ENCODE data around the gene DIS3.
"Not testable (repeated sequence)": the region's sequence is repeated elsewhere in the genome, so short reads cannot be mapped to it uniquely, and the experiment has no call there.

The DIS3 gene

GRCh38 chr13:72808917-72809500 is 27.3 kb upstream of the DIS3 start:
- DNase-seq (ENCODE audit: low spot score) = peak; percentile 5
- ChIA-PET CTCF (interaction anchor here (0.6 to 1.1 kb wide), 5 partner anchors 20 to 531 kb away, joined by 3 to 5 read pairs (median 4); no protein-coding TSS in a partner anchor), POLR2A (ENCODE audit: low non-redundant PET) (no interaction called here)
- TF ChIP-seq CTCF (conservative IDR thresholded peaks at IDR 0.05; ENCODE audit: low read depth) = peak; percentile 55; the same call in 1 of the 2 replicates
- H3K27ac ChIP-seq = no peak overlapping the region

GRCh38 chr13:72806514-72806913 is 24.8 kb upstream of the DIS3 start:
- H3K27ac ChIP-seq; CTCF ChIA-PET; POLR2A ChIA-PET (ENCODE audit: low non-redundant PET); DNase-seq (ENCODE audit: low spot score): not testable (repeated sequence)

DNA sequence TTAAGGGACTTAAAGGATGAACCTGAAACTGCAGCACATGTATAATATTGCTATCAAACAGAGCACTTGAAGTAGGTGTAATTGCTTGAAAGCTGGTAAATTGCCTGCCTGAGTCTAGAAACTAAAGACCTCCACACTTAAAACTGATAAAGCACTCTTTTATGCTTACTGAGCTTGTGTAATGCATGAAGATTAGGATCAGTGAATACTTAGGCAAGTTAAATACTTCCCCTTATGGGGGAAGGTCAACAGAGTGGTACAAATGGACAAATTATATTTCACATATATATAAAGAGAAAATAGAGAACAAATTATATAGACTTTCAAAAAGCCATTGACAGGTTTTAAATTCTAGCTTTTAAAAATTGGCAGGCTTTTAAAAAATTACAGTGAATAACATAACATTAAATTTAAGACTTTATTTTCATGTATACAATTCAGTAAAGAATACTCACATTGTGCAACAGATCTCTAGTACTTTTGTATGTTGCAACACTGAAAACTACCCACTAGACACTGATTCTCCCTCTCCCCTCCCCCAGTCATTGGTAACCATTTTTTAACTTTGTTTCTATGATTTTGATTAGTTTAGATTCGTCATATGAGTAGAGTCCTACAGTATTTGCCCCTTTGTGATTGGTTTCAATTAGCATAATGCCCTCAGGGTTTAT is 24.1 kb upstream of the DIS3 start:
- H3K27ac ChIP-seq = no peak overlapping the region
- TF ChIP-seq CTCF (conservative IDR thresholded peaks at IDR 0.05; ENCODE audit: low read depth) = no peak
- CTCF ChIA-PET = no interaction called here
- no peak for DNase-seq (ENCODE audit: low spot score)
- POLR2A ChIA-PET (ENCODE audit: low non-redundant PET) = no interaction called here

DNA sequence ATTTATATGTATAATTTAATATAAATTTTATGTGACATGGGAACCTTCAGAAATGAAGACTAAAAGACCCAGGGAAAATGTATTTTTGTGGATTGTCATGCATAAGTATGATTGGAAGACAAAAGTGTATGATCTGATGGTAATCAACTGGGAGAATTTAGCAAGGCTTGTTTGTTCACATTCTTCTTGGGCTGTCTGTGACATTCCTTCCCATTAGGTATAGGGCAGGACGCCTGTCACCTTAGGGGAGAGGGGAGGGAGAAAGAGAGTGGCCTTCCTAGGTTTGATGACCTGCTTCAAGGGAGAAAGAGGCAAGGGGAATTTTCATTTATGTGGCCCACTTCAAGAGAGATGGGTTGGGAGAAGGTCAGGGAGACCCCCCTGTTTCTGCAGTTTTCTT is 22.6 kb upstream of the DIS3 start:
- no peak overlapping the region for H3K27ac ChIP-seq
- DNase-seq (ENCODE audit: low spot score) = no peak
- no peak for TF ChIP-seq CTCF (conservative IDR thresholded peaks at IDR 0.05; ENCODE audit: low read depth)
- ChIA-PET POLR2A (ENCODE audit: low non-redundant PET) (no interaction called here), CTCF (interaction anchor here (0.7 kb wide), 1 partner anchor 675 kb away, joined by 3 read pairs; no protein-coding TSS in a partner anchor)

GRCh38 chr13:72798817-72799216 is 17.1 kb upstream of the DIS3 start:
- no peak for DNase-seq (ENCODE audit: low spot score)
- ChIA-PET CTCF (interaction anchor here (0.7 kb wide), 1 partner anchor 596 kb away, joined by 3 read pairs; no protein-coding TSS in a partner anchor), POLR2A (ENCODE audit: low non-redundant PET) (no interaction called here)
- TF ChIP-seq CTCF (conservative IDR thresholded peaks at IDR 0.05; ENCODE audit: low read depth) = no peak
- H3K27ac ChIP-seq = no peak overlapping the region

- CTCF ChIA-PET = interaction anchor here (0.6 kb wide), 1 partner anchor 110 kb away, joined by 5 read pairs; no protein-coding TSS in a partner anchor
- no peak overlapping the region for H3K27ac ChIP-seq
- TF ChIP-seq CTCF (conservative IDR thresholded peaks at IDR 0.05; ENCODE audit: low read depth) = no peak
- POLR2A ChIA-PET (ENCODE audit: low non-redundant PET) = no interaction called here
- no peak for DNase-seq (ENCODE audit: low spot score)
Observed at GRCh38 chr13:72792640-72793039, 10.9 kb upstream of the DIS3 start.

GRCh38 chr13:72788831-72789230 is 7.1 kb upstream of the DIS3 start:
- H3K27ac ChIP-seq = no peak overlapping the region
- no peak for TF ChIP-seq CTCF (conservative IDR thresholded peaks at IDR 0.05; ENCODE audit: low read depth)
- ChIA-PET POLR2A (ENCODE audit: low non-redundant PET) (no interaction called here), CTCF (interaction anchor here (0.6 kb wide), 2 partner anchors 20 to 700 kb away, joined by 4 read pairs; no protein-coding TSS in a partner anchor)
- DNase-seq (ENCODE audit: low spot score) = no peak

GRCh38 chr13:72784679-72785078 is 3.0 kb upstream of the DIS3 start:
- CTCF ChIA-PET = interaction anchor here (0.6 to 0.7 kb wide), 2 partner anchors 934 to 1249 kb away, joined by 3 to 5 read pairs; no protein-coding TSS in a partner anchor
- DNase-seq (ENCODE audit: low spot score); H3K27ac ChIP-seq; POLR2A ChIA-PET (ENCODE audit: low non-redundant PET): not testable (repeated sequence)

Measured in RWPE1 (cell line).